Stimulated activated naive CD8-positive, alpha-beta T cell treated with anti-CD3 and anti-CD28 coated beads, Interleukin-15, Interleukin-2, amounts not matched to agents 100 U/mL and 50 U/mL, for 24 hours (primary cell): ENCODE data around the gene GDF9.

Experiments
- ATAC-seq: fragments of 150-1000 bp; cut with Tn5 transposase; one replicate; pipeline ENCODE4 v1.10.0; 2021
- DNase-seq: peaks from one replicate; pipeline ENCODE4 v3.0.0; 2021

GDF9 gene

GRCh38 chr5:132866342-132867045, at the start of gene GDF9, which contains the start of gene UQCRQ:
GDF9 (minus strand) TSS chr5:132866469; CDS start chr5:132864533, 1,936 bp downstream.
UQCRQ (plus strand) TSS chr5:132866642; CDS start chr5:132866882, 240 bp downstream.
- ATAC-seq = peak; percentile 100
- DNase-seq = peak; percentile 91

GRCh38 chr5:132915681-132916080, 49.4 kb upstream of the GDF9 start:
- DNase-seq (no peak), ATAC-seq (no peak)

- no peak for DNase-seq
- no peak for ATAC-seq
Measured at GRCh38 chr5:132909702-132910101, 43.4 kb upstream of the GDF9 start.

GRCh38 chr5:132907161-132907560, 40.9 kb upstream of the GDF9 start:
- DNase-seq (no peak), ATAC-seq (no peak)

GRCh38 chr5:132905938-132906337, 39.7 kb upstream of the GDF9 start:
- DNase-seq (no peak), ATAC-seq (no peak)

- ATAC-seq = no peak
Measured at GRCh38 chr5:132901730-132902129, 35.5 kb upstream of the GDF9 start.

GRCh38 chr5:132901036-132901435, 34.8 kb upstream of the GDF9 start:
- ATAC-seq = no peak
- no peak for DNase-seq

More at GRCh38 chr5:132901730-132902129, 35.5 kb upstream of the GDF9 start:
- no peak for DNase-seq

GRCh38 chr5:132898094-132898493, 31.8 kb upstream of the GDF9 start:
- ATAC-seq (no peak), DNase-seq (no peak)

GRCh38 chr5:132896685-132897084, 30.4 kb upstream of the GDF9 start:
- DNase-seq (no peak), ATAC-seq (no peak)

GRCh38 chr5:132895719-132896305, 29.5 kb upstream of the GDF9 start:
- DNase-seq = no peak
- no peak for ATAC-seq

- no peak for DNase-seq
- ATAC-seq = no peak
Measured at GRCh38 chr5:132890817-132891216, 24.5 kb upstream of the GDF9 start.

GRCh38 chr5:132889501-132889900, 23.2 kb upstream of the GDF9 start:
- no peak for DNase-seq
- ATAC-seq = no peak

GRCh38 chr5:132887283-132887682, 21.0 kb upstream of the GDF9 start:
- DNase-seq (no peak), ATAC-seq (no peak)

GRCh38 chr5:132886064-132886823, 20.0 kb upstream of the GDF9 start:
- no peak for ATAC-seq
- DNase-seq = no peak

- DNase-seq = no peak
- no peak for ATAC-seq
Measured at GRCh38 chr5:132884548-132884947, 18.3 kb upstream of the GDF9 start.

- peak; percentile 16 for DNase-seq
- peak; percentile 46 for ATAC-seq
Measured at GRCh38 chr5:132883261-132883834, 17.1 kb upstream of the GDF9 start.

GRCh38 chr5:132877938-132878337, 11.7 kb upstream of the GDF9 start:
- ATAC-seq = no peak
- DNase-seq = no peak

- ATAC-seq = no peak
- no peak for DNase-seq
Measured at GRCh38 chr5:132877466-132877865, 11.2 kb upstream of the GDF9 start.

GRCh38 chr5:132876020-132876759, 9.9 kb upstream of the GDF9 start:
- ATAC-seq (no peak), DNase-seq (no peak)

GRCh38 chr5:132873930-132874271, 7.6 kb upstream of the GDF9 start:
- DNase-seq (no peak), ATAC-seq (no peak)

GRCh38 chr5:132873119-132873929, 7.1 kb upstream of the GDF9 start, which contains the start of gene LEAP2:
LEAP2 (plus strand) TSS chr5:132873668; CDS start chr5:132873695, 27 bp downstream.
- no peak for ATAC-seq
- DNase-seq = no peak
